Stimulated activated CD8-positive, alpha-beta memory T cell treated with anti-CD3 and anti-CD28 coated beads, Interleukin-4, amount 100 ng/mL, for 24 hours (primary cell): ENCODE measurements around the gene DIS3L.
"Not testable (repeated sequence)": the region's sequence is repeated elsewhere in the genome, so short reads cannot be mapped to it uniquely, and the experiment has no call there.

Experiments used
- DNase-seq: peaks from one replicate; pipeline ENCODE4 v3.0.0-alpha.2; 2020; ENCODE audit warnings: low read depth

The DIS3L gene

DNA sequence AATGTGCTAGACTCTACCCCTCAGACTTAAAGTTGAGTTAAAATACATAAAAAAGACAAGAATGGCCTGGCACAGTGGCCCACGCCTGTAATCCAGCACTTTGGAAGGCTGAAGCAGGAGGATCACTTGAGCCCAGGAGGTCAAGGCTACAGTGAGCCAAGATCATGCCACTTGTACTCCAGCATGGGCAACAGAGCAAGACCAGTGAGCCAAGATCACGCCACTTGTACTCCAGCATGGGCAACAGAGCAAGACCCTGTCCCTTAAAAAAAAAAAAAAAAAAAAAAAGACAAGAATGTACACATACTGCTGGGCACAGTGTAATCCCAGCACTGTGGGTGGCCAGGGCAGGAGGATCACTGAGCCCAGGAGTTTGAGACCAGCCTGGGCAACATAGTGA lies 17.4 kb downstream of the DIS3L start:
- DNase-seq, result no peak

DNA sequence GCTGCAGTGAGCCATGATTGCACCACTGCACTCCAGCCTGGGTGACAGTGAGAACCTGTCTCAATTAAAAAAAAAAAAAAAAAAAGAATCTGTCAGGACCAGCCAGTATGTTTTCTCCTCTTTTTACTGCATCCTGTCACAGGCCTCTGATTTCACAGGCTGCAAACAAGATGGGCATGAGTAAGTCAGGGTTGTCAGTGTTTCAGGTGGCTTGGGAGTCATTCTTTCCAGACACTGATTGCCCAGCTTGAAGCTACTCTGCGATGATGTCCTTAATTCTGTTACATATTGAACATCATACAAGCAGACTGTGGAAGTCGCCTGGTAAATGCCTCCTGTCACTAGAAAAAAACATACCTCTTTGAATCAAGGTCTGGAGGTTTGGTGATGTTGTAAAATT lies 18.8 kb downstream of the DIS3L start:
- DNase-seq, result no peak

DNA sequence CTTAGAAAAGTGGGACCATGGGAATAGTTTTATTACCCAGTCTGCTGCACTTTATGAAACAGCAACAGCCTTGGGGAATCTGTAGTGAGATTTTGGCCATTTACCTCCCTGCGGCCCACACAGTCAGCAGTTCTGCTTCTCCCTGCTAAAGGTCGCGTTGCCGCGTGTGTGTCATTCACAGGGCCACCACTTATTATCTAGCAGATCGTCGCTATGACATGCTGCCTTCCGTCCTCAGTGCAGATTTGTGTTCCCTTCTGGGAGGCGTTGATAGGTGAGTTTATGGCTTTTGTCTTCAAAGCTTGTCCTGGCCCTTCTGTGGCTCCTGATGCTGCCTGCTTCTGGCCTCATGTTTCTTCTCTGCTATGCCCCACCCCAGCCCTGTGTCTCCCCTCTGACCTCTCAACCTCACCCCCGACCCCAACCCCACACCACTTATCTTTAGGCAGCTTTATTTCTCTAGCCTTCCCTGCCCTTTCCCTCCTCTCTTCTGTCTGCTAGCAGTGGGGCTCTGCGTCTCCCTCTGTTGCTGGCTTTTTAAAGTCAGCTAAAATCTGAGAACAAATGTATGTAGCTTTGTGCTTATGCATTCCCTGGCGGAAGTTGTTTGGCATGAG lies 30.1 kb downstream of the DIS3L start:
- no peak for DNase-seq

DNA sequence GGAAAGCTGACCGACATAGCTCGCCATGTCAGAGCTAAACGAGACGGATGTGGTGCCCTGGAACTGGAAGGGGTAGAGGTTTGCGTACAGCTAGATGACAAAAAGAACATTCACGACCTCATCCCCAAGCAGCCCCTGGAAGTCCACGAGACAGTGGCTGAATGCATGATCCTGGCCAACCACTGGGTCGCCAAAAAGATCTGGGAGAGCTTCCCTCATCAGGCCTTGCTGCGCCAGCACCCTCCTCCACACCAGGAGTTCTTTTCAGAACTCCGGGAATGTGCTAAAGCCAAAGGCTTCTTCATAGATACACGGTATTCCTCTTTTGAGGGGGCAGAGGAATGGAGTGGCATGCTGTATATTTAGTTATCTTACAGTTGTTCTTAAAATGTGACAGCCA lies 32.7 kb downstream of the DIS3L start:
- DNase-seq, result no peak

DNA sequence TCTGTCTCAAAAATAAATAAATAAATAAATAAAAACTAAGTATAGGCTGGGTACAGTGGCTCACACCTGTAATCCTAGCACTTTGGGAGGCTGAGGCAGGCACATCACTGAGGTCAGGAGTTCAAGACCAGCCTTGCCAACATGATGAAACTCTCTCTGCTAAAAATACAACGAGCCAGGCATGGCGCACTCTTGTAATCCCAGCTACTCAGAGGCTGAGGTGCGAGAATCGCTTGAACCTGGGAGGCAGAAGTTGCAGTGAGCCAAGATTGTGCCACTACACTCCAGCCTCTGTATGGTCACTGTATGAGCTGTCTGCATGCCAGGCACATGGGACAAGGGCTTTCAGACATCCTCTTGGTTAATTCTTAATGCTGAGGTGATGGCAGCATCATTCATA lies 34.4 kb downstream of the DIS3L start:
- no peak for DNase-seq

DNA sequence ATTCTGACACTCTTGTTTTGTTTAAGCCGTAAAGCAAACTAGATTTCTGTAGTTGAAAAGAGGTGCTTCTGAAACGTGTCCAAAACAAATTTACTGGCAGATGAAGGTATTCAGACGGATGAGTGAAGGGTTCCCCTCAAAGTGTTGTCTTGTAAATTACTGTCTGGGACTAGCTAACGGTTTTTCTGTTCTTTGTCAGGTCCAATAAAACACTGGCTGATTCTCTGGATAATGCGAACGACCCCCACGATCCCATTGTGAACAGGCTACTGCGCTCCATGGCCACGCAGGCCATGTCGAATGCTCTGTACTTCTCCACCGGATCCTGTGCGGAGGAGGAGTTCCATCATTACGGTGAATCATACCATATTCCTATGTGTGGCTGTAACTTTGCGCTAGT lies 35.4 kb downstream of the DIS3L start:
- no peak for DNase-seq

DNA sequence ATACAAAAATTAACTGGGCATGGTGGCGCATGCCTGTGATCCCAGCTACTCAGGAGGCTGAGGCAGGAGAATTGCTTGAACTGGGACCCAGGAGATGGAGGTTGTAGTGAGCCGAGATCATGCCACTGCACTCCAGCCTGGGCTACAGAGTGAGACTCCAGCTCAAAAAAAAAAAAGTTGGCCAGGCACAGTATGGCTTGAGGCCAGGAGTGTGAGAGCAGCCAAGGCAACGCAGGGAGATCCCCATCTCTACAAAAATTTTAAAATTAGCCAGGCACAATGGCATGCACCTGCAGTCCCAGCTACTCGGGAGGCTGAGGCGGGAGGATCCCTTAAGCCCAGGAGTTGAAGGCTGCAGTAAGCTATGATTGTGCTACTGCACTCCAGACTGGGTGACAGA lies 55.2 kb downstream of the DIS3L start:
- DNase-seq, result not testable (repeated sequence)

DNA sequence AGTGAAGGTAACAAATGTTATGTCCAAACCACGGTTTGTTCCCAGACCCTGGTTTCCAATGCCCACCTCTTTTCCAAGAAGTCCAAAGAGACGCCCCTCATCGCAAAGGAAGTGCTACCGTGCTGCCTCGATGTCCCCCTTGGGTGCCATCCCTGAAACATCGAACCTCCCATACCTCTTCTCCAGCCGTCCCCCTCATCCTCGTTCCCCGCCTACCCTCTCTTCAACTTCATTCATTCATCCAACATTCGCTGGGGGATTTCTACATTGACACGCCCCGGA lies 62.6 kb downstream of the DIS3L start:
- no peak for DNase-seq

DNA sequence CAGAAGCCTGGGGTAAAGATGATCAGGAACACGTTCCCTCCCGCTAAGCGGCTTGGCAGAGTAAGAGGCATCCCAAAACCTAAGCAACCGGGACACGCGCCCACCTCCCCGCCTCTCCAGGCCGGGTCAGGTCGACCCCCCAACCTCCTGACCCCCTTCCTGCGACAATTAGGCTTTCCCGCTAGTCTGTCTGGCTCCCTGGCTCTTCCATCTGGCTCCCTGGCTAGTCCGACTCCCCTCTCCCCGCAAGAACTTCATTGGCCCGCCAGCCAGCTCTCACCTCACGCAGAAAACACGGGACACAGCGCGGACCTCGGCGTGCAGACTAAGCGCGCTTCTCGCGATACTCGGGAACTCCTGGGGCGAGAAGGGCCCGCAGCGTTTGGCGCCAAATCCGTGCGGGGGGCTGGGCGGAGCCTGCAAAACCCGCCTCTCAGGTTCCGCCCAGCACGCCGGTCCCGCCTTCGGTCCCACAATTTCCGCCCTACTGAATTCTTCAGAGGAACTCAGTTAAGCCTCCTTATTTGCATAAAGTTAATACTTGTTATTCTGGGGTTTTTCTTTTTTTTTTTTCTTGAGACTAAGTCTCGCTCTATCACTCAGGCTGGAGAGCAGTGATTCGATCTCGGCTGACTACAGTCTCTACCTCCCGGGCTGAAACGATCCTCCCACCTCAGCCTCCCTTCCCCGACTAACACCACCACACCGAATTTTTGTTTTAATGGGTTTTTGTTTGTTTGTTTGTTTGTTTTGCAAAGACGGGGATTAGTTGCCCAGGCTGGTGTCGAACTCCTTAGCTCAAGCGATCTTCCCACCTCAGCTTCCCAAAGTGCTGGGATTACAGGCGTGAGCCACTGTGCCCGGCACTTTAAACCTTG lies 63.2 kb downstream of the DIS3L start, which contains the start of gene TIPIN:
TIPIN (minus strand) TSS at position 327 of the 878 bp plus-strand sequence. CDS start 3,738 bp downstream, outside the sequence.
- DNase-seq, result peak; percentile 93

DNA sequence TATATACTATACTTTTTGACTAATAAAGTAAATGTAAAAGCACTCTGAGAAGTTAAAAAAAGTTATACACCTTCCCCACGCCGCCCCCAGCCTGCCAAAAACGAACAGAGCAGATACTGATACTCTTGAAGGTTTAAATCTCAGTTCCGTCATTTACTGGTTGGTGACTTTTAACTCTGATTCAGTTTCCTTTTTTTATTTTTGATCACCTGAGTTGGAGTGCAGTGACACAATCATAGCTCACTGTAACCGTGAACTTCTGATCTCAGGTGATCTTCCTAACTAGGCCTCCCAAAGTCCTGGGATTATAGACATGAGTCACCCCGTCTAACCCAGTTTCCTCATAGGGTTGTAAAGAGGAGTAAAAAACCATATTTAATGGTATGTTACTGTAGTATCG lies 66.4 kb downstream of the DIS3L start:
- DNase-seq, result no peak

DNA sequence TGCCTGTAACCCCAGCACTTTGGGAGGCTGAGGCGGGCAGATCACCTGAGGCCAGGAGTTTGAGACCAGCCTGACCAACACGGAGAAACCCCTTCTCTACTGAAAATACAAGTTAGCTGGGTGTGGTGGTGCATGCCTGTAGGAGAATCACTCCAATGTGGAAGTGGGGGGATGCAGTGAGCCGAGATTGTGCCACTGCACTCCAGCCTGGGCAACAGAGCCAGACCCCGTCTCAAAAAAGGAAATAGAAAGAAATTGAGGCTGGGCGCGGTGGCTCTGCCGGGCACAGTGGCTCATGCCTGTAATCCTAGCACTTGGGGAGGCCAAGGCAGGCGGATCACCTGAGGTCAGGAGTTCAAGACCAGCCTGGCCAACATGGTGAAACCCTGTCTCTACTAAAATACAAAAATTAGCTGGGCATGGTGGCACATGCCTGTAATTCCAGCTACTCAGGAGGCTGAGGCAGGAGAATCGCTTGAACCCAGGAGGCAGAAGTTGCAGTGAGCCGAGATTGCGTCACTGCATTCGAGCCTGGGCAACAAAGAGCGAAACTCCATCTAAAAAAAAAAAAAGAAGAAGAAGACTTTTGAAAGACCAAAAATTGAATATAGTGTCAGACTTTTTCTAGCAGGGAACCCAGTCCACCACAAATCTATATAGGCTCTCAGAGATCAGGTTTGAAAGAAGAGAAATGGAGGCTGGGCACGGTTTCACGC lies 68.5 kb downstream of the DIS3L start:
- not testable (repeated sequence) for DNase-seq

DNA sequence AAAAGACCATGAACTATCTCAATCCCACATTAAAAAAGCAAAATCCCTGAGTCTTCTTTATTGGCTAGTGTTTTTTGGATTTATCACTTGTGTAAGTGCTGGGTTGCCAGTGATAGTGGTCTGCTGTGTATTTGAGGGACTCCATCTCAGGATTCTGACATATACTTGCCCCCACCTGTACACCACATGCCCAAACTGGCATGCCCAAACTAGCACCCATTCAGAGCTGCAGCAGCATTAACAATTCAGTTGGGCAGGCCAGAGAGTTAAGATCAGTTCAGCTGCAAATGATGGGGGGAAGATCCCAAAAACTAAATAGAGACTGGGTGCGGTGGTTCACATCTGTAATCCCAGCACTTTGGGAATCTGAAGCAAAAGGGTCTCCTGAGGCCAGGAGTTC lies 69.4 kb downstream of the DIS3L start:
- DNase-seq, result no peak

DNA sequence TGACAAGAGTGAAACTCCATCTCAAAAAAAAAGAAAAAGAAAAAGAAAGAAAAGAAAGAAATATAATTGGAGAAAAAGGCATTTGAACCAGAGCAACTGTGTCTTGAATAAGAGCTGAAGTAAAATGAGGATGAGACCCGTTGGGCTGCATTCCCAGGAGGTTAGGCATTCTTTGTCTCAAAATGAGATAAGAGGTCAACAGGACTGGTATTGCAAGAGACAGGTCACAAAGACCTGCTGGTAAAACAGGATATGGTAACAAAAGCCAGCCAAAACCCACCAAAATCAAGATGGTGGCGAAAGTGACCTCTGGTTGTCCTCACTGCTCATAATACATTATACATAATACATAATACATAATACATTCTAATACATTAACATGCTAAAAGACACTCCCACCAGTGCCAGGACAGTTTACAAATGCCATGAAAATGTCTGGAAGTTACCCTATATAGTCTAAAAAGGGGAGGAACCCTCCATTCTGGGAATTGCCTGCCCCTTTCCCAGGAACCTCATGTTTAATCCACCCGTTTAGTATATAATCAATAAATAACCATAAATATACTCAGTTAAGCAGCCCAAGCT lies 71.7 kb downstream of the DIS3L start:
- no peak for DNase-seq

DNA sequence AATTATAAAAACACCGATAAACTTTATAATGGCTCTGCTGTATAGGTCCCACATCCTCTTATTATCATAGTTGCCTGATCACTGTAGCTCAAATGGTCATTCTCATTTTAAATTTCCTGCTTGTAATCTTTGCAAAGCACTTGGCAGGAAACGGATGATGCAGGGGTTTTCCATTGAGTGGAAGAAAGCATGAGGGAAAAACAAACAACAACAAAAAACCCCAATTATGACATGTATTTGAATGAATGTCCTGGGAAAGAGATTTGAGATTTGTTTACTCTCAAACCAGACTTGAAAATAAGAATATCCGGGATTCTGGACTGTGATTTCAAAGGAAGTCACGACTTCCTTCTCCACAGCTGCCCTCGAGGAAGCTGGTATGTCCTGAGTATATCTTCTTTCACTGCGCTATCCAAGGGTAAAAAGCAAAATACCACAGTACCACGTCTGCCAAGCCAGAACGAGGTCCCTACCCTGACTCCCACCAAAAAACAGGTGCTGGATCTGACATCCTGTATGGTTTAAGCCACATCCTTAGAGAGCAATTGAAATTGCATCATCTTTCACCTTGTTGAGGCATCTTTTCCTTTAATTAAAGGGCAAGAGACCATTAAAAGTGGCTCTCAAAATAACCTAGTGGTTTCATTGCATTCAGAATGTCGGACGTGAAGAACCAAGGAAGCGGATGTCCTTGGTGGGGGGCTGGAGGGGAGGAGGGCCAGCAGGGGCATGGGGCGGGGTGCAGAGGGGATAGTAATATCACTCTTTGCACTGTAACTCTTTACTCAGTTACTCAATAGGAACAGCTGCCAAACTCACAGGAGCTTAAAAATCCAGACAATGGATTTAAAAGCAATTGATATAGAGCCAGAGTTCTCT lies 76.6 kb downstream of the DIS3L start:
- no peak for DNase-seq

DNA sequence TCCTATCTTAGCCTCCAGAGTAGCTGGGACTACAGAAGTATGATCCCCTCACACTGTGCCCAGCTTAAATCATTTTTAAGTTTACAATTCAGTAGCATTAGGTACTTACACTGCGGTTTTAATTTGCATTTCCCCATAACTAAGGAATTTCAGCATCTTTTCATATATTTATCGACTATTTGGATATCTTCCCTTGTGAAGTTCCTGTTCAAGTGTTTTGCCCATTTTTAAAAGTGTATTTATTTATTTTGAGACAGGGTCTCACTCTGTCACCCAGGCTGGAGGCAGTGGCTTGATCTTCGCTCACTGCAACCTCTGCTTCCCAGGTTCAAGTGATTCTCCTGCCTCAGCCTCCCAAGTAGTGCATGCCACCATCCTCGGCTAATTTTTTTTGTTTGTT lies 80.8 kb downstream of the DIS3L start:
- no peak for DNase-seq

DNA sequence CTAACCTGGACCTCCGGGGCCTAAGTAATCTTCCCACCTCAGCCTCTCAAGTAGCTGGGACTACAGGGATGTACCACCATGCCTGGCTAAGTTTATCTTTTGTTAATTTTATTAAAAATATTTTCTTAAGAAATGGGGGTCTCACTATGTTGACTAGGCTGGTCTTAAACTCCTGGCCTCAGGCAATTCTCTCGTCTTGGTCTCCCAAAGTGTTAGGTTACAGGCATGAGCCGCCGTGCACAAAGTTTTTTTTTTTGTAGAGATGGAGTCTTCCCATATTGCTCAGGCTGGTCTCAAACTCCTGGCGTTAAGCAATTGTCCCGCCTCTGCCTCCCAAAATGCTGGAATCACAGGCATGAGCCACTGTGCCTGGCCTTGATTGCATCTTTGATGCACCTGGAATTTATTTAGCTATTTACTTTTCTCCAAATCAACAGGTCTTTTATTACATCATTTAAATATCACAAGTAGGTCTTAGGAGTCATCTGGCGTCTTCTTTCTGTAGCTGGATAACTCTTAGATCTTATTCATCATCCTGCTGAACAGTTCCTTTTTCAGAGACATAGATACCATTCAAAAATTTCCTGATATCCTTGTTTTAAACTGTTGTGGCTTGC lies 85.6 kb downstream of the DIS3L start:
- DNase-seq, result no peak

DNA sequence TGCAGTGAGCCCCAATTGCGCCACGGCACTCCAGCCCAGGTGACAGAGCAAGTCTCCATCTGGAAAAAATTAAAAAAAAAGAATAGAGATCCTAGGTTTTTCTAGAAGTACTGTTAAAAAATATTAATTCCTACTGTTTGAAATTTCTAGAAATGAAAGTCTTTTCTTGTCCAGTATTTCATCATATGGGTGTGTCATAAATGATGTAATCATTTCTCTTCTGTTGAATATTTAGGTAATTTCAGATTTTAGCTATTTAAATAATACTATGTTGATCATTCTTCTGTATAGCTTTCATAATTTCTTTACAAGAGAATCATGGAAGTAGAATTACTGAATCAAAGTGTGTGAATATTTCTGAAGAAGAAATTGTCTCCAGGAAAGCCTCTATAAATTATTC lies 88.0 kb downstream of the DIS3L start:
- not testable (repeated sequence) for DNase-seq
